IPS-18a (cell line): ENCODE data around the gene PDE4B.

ENCODE experiments used
- H3K27ac ChIP-seq: one replicate; pipeline ENCODE4 v1.5.1; 2013; ENCODE audit warnings: low read length
- H3K27me3 ChIP-seq: one replicate; pipeline ENCODE4 v1.6.1; 2013; ENCODE audit warnings: mild to moderate bottlenecking, low read length; ENCODE audit not compliant: control insufficient read depth, insufficient read depth
- H3K36me3 ChIP-seq: one replicate; pipeline ENCODE4 v1.6.1; 2013; ENCODE audit warnings: low read depth, low read length; ENCODE audit not compliant: control insufficient read depth
- H3K4me1 ChIP-seq: one replicate; pipeline ENCODE4 v1.6.1; 2013; ENCODE audit warnings: low read depth, low read length; ENCODE audit not compliant: control insufficient read depth
- H3K4me3 ChIP-seq: one replicate; pipeline ENCODE4 v1.5.1; 2013; ENCODE audit warnings: low read length
- H3K9ac ChIP-seq: one replicate; pipeline ENCODE4 v1.6.1; 2013; ENCODE audit warnings: mild to moderate bottlenecking, low read length, moderate library complexity
- H3K9me3 ChIP-seq: one replicate; pipeline ENCODE4 v1.6.1; 2013; ENCODE audit warnings: low read depth, low read length; ENCODE audit not compliant: control insufficient read depth

Gene PDE4B

DNA sequence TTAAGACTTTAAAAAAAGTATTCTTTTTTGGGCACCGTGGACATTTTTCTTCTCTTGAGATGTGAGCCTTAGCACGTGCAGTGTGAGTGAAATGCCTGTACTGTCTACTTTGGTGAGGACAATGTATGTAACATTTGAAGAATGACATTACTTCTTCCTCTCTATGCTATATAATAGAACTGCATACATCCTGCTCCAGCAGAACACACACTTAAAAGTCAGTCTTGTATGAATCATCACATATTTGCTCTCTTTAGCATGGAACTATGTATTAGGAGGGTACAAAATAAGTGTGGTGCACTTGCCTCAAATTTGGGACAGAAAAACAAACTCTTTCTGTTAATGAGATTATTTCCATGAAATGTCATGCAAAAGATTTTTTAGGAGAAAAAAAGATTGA lies 382.9 kb downstream of the PDE4B start:
- H3K27ac ChIP-seq: no peak overlapping the region
- H3K9ac ChIP-seq: no peak overlapping the region
- H3K9me3 ChIP-seq: no peaks in the 10 kb centered on the region
- H3K27me3 ChIP-seq: no peaks in the 10 kb centered on the region
- no peaks in the 10 kb centered on the region for H3K36me3 ChIP-seq
- H3K4me3 ChIP-seq: no peak overlapping the region
- peaks cover 5% of the 10 kb centered on the region for H3K4me1 ChIP-seq

- Histone ChIP-seq H3K27me3 (no peaks in the 10 kb centered on the region), H3K9ac (no peak overlapping the region), H3K9me3 (no peaks in the 10 kb centered on the region), H3K27ac (no peak overlapping the region), H3K4me1 (peaks cover 5% of the 10 kb centered on the region), H3K36me3 (no peaks in the 10 kb centered on the region), H3K4me3 (no peak overlapping the region)
Measured at GRCh38 chr1:66176012-66176715, 383.5 kb downstream of the PDE4B start.

DNA sequence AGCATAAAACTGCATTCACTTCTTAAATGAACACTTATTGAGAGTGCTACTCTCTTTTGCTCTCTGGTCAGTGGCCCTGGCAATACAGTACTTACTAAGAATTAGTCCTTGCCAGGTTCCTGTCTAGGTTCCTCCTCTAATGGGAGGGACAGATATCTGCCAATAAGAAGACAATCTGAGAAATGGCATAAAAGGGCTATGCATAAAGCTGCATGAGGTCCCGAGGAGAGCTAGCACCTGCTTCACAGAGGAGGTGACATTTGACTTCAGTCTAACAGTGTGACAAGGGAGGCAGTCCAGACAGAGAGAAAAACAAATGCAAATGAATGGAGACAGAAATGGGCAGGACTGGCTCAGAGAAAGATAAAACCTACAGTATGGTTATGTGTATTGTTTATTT lies 384.1 kb downstream of the PDE4B start:
- Histone ChIP-seq H3K27ac (no peak overlapping the region), H3K4me1 (peaks cover 5% of the 10 kb centered on the region), H3K36me3 (no peaks in the 10 kb centered on the region), H3K27me3 (no peaks in the 10 kb centered on the region), H3K9ac (no peak overlapping the region), H3K9me3 (no peaks in the 10 kb centered on the region), H3K4me3 (no peak overlapping the region)

- Histone ChIP-seq H3K27ac (no peak overlapping the region), H3K9ac (no peak overlapping the region), H3K27me3 (no peaks in the 10 kb centered on the region), H3K36me3 (no peaks in the 10 kb centered on the region), H3K4me3 (no peak overlapping the region), H3K9me3 (no peaks in the 10 kb centered on the region), H3K4me1 (peaks cover 5% of the 10 kb centered on the region)
Measured at GRCh38 chr1:66177510-66177909, 384.8 kb downstream of the PDE4B start.

- Histone ChIP-seq H3K9ac (no peak overlapping the region), H3K9me3 (no peaks in the 10 kb centered on the region), H3K27ac (no peak overlapping the region), H3K36me3 (no peaks in the 10 kb centered on the region), H3K4me1 (no peaks in the 10 kb centered on the region), H3K4me3 (no peak overlapping the region), H3K27me3 (no peaks in the 10 kb centered on the region)
Measured at GRCh38 chr1:66182026-66182425, 389.3 kb downstream of the PDE4B start.

GRCh38 chr1:66182551-66183178 lies 390.0 kb downstream of the PDE4B start:
- Histone ChIP-seq H3K4me1 (no peaks in the 10 kb centered on the region), H3K9ac (no peak overlapping the region), H3K27ac (no peak overlapping the region), H3K36me3 (no peaks in the 10 kb centered on the region), H3K4me3 (no peak overlapping the region), H3K9me3 (no peaks in the 10 kb centered on the region), H3K27me3 (no peaks in the 10 kb centered on the region)

DNA sequence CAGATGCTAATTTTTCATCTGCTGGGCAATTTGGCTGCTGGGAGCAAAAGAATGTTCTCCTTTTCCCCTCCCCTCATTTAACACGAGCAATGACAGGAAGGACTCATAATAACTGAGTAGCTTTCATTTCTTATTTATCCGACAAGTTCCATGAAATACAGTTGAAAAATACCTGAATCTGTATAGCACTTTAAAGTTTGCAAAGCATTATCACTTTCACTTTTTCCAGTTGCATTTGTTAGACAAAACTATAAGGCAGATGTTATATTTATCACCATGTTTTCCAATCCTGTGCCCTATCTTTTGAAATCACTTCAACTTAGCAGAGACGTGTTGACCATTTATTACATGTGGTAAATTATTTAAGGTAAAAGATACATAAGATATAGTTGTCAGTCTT lies 390.7 kb downstream of the PDE4B start:
- H3K4me3 ChIP-seq: no peak overlapping the region
- H3K27me3 ChIP-seq: no peaks in the 10 kb centered on the region
- no peak overlapping the region for H3K9ac ChIP-seq
- no peaks in the 10 kb centered on the region for H3K36me3 ChIP-seq
- H3K4me1 ChIP-seq: no peaks in the 10 kb centered on the region
- H3K27ac ChIP-seq: no peak overlapping the region
- H3K9me3 ChIP-seq: no peaks in the 10 kb centered on the region

DNA sequence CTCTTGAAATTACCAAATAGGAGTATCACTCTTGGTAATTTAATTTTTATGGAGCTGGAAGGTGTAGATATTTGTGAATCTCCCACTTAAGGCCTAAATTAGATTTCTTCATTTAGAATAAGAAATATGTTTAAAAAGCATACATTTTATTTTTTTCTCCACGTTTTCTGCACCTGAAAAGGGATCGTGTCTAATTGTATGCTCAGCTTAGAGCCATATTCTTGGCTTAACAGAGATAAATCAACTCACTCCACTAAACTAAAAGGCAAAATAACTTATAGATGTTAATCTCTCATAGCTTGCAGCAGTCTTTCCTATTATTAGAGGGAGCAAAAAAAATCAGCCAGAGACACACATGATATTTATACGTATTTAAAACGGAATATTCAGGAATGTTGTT lies 404.4 kb downstream of the PDE4B start:
- Histone ChIP-seq H3K36me3 (no peaks in the 10 kb centered on the region), H3K27ac (no peak overlapping the region), H3K27me3 (no peaks in the 10 kb centered on the region), H3K9ac (no peak overlapping the region), H3K4me1 (no peaks in the 10 kb centered on the region), H3K9me3 (no peaks in the 10 kb centered on the region), H3K4me3 (no peak overlapping the region)

DNA sequence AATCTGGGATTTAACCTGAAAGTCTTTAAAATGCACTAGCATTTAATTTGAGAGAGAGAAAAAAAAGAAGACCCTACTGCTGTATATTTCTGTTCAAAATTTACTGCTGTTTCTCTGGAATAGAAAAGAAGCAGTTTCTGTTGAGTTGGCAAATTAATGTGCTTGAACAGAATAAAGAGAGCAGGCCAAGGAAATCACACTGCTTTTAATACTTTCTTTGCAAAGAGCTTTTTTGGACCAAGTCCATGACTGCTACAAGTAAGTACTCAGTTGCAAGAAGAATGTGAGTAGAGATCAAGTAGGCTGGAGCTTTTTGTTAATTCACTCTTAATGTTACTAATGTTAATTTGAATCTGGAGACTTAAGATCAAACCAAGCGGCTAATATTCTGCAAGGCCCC lies 405.1 kb downstream of the PDE4B start:
- Histone ChIP-seq H3K4me3 (no peak overlapping the region), H3K9ac (no peak overlapping the region), H3K27ac (no peak overlapping the region), H3K4me1 (no peaks in the 10 kb centered on the region), H3K36me3 (no peaks in the 10 kb centered on the region), H3K27me3 (no peaks in the 10 kb centered on the region), H3K9me3 (no peaks in the 10 kb centered on the region)

DNA sequence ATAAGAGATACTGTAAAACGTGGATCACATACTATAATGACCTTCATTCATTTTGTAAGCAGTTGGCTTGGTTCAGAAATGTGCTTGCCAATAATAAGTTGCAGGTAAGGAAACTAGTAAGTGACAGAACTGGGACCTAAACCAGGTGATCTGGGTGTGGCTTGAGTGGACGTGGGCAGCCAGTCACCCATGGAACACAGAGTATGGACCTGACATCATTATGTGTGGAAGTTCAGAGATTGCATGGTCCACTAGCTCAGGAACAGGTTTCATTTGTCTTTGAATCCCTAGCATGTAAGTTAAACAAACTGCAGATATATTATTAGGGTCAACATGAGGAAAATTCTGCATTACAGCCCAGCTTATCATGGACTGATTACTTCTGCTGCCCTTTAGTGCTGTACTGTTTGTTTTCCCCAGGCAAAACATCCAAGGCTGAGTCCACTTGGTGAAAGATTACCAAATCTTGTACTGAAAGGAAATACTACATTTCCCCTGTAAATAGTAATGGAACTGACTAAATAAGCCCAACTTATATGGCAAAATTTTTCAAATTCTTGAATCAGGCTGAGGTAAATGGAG lies 414.0 kb downstream of the PDE4B start:
- Histone ChIP-seq H3K4me1 (no peaks in the 10 kb centered on the region), H3K36me3 (no peaks in the 10 kb centered on the region), H3K9ac (no peak overlapping the region), H3K4me3 (no peak overlapping the region), H3K27ac (no peak overlapping the region), H3K9me3 (no peaks in the 10 kb centered on the region), H3K27me3 (no peaks in the 10 kb centered on the region)

DNA sequence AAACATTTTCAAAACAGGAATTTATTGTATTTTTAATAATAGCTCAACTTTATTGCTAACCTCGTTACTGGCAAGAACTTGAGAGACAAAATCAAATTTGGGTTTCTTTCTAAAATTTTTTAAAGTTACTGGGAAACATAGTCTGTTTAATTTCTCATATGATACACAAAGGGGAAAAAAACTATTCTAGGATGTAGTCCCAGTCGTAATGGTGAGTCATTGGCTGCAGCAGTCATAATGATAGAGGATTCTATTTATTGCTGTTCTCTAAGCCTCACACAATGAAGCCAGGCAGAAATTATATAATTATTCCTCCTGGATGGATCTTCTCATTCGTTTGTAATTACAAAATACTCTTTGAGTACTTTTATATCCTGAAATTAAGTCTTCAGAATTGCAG lies 414.8 kb downstream of the PDE4B start:
- Histone ChIP-seq H3K9ac (no peak overlapping the region), H3K36me3 (no peaks in the 10 kb centered on the region), H3K4me1 (no peaks in the 10 kb centered on the region), H3K27ac (no peak overlapping the region), H3K9me3 (no peaks in the 10 kb centered on the region), H3K4me3 (no peak overlapping the region), H3K27me3 (no peaks in the 10 kb centered on the region)

- Histone ChIP-seq H3K9ac (no peak overlapping the region), H3K4me3 (no peak overlapping the region), H3K36me3 (no peaks in the 10 kb centered on the region), H3K4me1 (no peaks in the 10 kb centered on the region), H3K27ac (no peak overlapping the region), H3K9me3 (no peaks in the 10 kb centered on the region), H3K27me3 (no peaks in the 10 kb centered on the region)
Measured at GRCh38 chr1:66208632-66209031, 415.9 kb downstream of the PDE4B start.
